ENCODE results near the gene NUDT4. TPM values are rescaled to one million over a fixed set of nuclear protein-coding genes. Genes with fewer than 3 reads are reported as not detected.

NUDT4 gene
- total and polyA plus RNA-seq, 10 of the 15 experiments (the other 5 are each of a cell fraction or from before 2014, with no cell fraction given): 26.6 to 91.6 (median 63.1) TPM

GRCh38 chr12:93369505-93369904 is 8.2 kb upstream of the NUDT4 start:
- Histone ChIP-seq H3K36me3 (ENCODE audit: control insufficient read depth in 2 of 2, insufficient read depth in 2 of 2, low read length in 1 of 2) (no peaks in the 10 kb centered on the region), H3K9me3 (replicated peaks; ENCODE audit: control insufficient read depth, insufficient read depth, low read length) (no peaks in the 10 kb centered on the region), H3K27ac (ENCODE audit: control insufficient read depth, insufficient read depth) (no peak overlapping the region), H3K27me3 (replicated peaks in 1 of 2; ENCODE audit: control insufficient read depth in 2 of 2, insufficient read depth in 2 of 2, low read length in 1 of 2) (no peaks in the 10 kb centered on the region), H3K79me2 (ENCODE audit: control insufficient read depth, insufficient read depth, low read length) (no peaks in the 10 kb centered on the region; the same call in 1 of the 2 replicates), H3K4me1 (ENCODE audit: control insufficient read depth, insufficient read depth, low read length) (peaks cover 5% of the 10 kb centered on the region), H3K9ac (ENCODE audit: control insufficient read depth, insufficient read depth, low read length) (no peak overlapping the region), H3K4me2 (ENCODE audit: control insufficient read depth, insufficient read depth) (no peak overlapping the region), H4K20me1 (ENCODE audit: control insufficient read depth, insufficient read depth) (no peaks in the 10 kb centered on the region), H3K4me3 (no peak overlapping the region), H2AFZ (ENCODE audit: control insufficient read depth, low read depth, low read length) (no peak overlapping the region)
- SMC1A ChIA-PET (ENCODE audit: uncharacterized antibody, unreplicated experiment): interaction anchor here (1.2 to 1.4 kb wide), 3 partner anchors 37 to 262 kb away, joined by 3 read pairs; no protein-coding TSS in a partner anchor
- POLR2A ChIA-PET: no interaction called here
- DNase-seq (ENCODE audit: low read depth, low spot score) (no peak), FAIRE-seq (no peak), ATAC-seq (no peak)
- BruUV-seq (replicated peaks): no TSS peak
- intact Hi-C loops (cut with micrococcal nuclease; ENCODE audit: unreplicated experiment) (no loop called here), in situ Hi-C loops (cut with MboI) (no loop called here)
- CTCF ChIA-PET: no interaction called here
- no peak for TF ChIP-seq EGR1 (IDR thresholded peaks at IDR 0.05; ENCODE audit: borderline replicate concordance in 1 of 2, low read depth in 2 of 2, low read length in 2 of 2)
- TF ChIP-seq ATF3 (IDR thresholded peaks at IDR 0.05; ENCODE audit: borderline replicate concordance, extremely low read depth, low read depth, low read length): no peak
- no peak for TF ChIP-seq HDAC2 (IDR thresholded peaks at IDR 0.05)
- TF ChIP-seq SKIL (IDR thresholded peaks at IDR 0.05; ENCODE audit: low read depth, poor library complexity, severe bottlenecking): no peak
- no peak for TF ChIP-seq CREM (IDR thresholded peaks at IDR 0.05; ENCODE audit: low read depth)
- RAD21 ChIA-PET (ENCODE audit: unreplicated experiment): no interaction called here

Measured in GM12878 (cell line).